GM12891 (cell line): Measurements from ENCODE around the gene RASGRF1.

ENCODE experiments used
- DNase-seq: peaks from one replicate; pipeline ENCODE4 v3.0.0; 2011; ENCODE audit warnings: low spot score; ENCODE audit not compliant: insufficient read length
- FAIRE-seq: peaks from 2 replicates; lab custom pipeline; 2011; peaks lifted over from hg19 to GRCh38; lab: Jason Lieb, UNC
- PAX5 ChIP-seq: IDR thresholded peaks from 2 replicates; pipeline ENCODE4 v1.6.1; 2011; ENCODE audit warnings: low read length, moderate library complexity, mild to moderate bottlenecking; ENCODE audit not compliant: insufficient read depth, severe bottlenecking
- POLR2A ChIP-seq: IDR thresholded peaks from 2 replicates; pipeline ENCODE4 v1.6.1; 2011; ENCODE audit warnings: low read depth, low read length, control low read depth
- POLR2AphosphoS5 ChIP-seq: IDR thresholded peaks from 2 replicates; pipeline ENCODE4 v1.6.1; 2011; ENCODE audit warnings: low read depth, low read length, control low read depth
- POU2F2 ChIP-seq: IDR thresholded peaks from 2 replicates; pipeline ENCODE4 v1.6.1; 2011; ENCODE audit warnings: low read depth, mild to moderate bottlenecking, control low read depth, low read length, moderate library complexity
- SPI1 ChIP-seq: IDR thresholded peaks from 2 replicates; pipeline ENCODE4 v1.6.1; 2011; ENCODE audit warnings: low read depth, low read length, control low read depth
- TAF1 ChIP-seq: IDR thresholded peaks from 2 replicates; pipeline ENCODE4 v1.6.1; 2011; ENCODE audit warnings: low read depth, low read length, control low read depth

The RASGRF1 gene

DNA sequence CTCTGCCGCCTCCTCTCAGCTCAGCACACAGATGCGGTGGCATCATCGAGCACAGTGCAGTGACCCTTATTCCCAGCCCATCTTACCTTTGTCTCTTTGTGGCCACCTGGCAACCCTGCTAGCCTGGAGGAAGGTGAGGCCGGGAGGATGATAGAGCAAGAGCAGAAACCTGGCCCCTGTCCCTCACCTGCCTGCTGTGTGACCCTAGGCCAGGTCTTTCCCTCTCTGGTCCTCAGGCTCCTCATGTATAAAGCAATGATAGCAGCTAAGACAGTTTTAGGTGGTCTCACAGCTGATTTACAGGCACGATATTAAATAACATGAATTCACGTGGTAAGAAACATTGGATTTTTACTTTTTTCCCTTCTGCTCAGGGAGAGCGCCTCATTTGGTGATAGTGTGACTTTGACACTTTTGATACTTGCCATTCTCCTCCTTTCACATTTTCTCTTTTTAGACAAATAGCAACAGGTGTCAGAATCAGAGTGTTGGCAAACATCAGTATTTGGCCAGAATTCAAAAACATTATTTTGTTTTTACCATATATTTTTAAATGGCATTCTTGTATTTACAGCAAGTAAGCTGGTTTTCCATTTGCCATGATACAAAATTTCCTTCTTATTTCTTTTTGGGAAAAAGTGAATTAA is 116.2 kb downstream of the RASGRF1 start:
- no peak for DNase-seq
- no peak for TF ChIP-seq TAF1
- TF ChIP-seq POLR2A: no peak
- TF ChIP-seq POU2F2: no peak
- no peak for TF ChIP-seq POLR2AphosphoS5
- no peak for TF ChIP-seq PAX5
- no peak for TF ChIP-seq SPI1
- no peak for FAIRE-seq

DNA sequence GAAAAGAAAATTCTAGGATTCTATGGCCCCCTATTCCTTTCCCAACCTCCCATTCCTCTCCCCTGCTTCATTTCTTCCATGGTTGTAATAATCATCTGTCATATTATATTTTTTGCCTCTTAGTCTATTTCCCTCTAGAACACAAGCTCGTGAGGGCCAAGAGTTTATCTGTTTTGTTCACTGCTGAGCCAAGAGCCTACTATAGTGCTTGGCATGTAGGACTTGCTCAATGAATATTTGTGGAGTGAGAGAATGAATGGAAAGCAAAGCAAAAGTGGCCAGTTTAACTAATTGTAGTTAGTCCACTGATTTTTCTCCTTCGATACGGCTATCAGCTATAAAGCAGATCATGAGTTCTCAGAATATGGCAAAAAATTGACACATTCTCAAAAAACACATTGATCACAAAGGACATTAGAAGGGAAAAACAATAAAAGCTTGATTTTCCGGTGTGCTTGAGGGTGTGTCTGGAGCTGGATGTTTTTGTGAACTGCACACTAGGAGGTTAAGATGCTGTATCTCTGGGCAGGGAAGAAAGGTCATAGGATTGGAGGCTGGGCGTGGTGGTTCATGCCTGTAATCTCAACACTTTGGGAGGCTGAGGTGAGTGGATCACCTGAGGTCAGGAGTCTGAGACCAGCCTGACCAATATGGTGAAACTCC is 120.8 kb downstream of the RASGRF1 start:
- DNase-seq (no peak), FAIRE-seq (no peak)
- TF ChIP-seq POLR2A: no peak
- no peak for TF ChIP-seq POLR2AphosphoS5
- no peak for TF ChIP-seq SPI1
- TF ChIP-seq PAX5: no peak
- TF ChIP-seq POU2F2: no peak
- TF ChIP-seq TAF1: no peak

DNA sequence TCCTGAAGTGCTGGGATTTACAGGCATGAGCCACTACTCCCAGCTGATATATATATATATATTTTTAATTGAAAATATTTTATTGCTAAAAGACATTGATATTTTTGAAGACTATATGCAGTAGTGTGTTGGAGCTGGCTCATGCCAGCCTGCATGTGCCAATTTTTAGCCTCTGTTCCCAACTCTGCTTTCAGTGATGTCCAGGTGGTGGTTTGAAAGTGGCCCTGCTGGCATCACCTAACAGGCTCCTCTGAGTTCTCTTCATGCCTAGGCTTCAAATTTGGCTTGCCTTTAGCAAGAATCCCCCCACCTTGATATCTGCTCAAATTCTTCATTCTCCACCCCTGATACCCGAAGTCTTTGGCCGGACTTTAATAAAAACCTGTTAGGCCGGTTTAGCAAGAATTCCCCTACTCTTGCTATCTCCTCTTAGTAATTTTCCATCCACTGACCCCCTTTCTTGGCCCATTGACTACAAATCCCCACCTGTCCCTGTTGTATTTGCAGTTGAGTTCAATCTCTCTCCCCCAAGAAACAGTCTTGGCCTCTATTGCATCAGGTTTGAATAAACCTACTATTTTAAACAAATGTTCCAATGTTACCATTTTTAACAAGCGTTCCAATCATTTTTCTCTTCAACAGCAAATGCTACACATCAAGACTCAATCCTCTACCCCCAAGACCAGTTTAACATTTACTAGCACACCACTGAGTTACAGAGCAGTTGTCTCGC is 121.9 kb downstream of the RASGRF1 start:
- DNase-seq (no peak), FAIRE-seq (no peak)
- TF ChIP-seq SPI1 (no peak), TAF1 (no peak), POLR2AphosphoS5 (no peak), POU2F2 (no peak), POLR2A (no peak), PAX5 (no peak)

DNA sequence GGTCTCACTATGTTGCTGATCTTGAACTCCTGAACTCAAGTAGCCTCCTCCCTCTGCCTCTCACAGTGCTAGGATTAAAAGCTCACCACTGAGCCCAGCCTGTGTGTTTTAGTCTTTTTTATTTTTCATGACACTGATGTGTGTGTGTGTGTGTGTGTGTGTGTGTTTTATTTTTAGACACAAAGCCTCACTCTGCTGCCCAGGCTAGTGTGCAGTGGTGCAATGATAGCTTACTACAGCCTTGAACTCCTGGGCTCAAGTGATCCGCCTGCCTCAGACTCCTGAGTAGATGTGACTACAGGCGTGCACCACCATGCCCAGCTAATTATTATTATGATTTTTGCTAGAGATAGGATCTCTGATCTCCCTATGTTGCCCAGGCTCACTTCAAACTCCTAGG is 122.5 kb downstream of the RASGRF1 start:
- TF ChIP-seq POU2F2: no peak
- TF ChIP-seq TAF1: no peak
- TF ChIP-seq PAX5: no peak
- no peak for TF ChIP-seq POLR2A
- no peak for TF ChIP-seq SPI1
- TF ChIP-seq POLR2AphosphoS5: no peak
- FAIRE-seq (no peak), DNase-seq (no peak)

DNA sequence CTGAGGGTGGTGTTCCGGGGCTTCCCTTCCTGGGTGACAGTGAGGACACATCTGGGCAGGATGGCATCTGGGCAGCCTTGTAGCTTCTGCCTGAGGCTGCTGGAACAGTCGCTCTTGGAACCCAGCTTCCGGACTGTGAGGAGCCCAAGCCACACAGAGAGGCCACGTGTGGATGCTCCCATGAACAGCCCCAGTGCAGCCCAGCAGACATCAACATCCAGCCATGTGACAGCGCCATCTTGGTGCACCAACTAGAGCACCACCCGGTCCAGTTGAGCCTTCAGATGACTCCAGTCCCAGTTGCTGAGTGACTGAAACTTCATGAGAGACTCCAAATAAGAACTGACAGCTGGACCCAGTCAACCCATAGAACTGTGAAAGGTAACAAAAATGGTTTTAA is 130.3 kb downstream of the RASGRF1 start:
- no peak for DNase-seq
- TF ChIP-seq TAF1 (no peak), PAX5 (no peak), POLR2AphosphoS5 (no peak), POU2F2 (no peak), SPI1 (no peak), POLR2A (no peak)
- no peak for FAIRE-seq

DNA sequence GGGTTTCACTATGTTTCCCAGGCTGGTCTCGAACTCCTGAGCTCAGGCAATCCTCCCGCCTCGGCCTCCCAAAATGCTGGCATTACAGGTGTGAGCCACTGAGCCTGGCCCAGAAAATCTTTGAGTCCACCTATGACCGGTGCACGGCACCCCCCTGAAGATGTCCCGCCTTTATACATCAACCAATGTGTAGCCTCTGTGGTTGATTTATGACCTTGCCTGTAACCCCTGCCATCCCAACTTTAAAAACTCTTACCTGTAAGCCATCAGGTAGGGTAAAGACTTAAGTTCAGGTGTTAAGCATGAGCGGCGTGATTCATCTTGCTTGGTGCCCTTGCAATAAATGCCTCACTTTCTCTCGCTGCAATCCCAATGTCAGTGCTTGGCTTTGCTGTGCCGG is 131.2 kb downstream of the RASGRF1 start:
- FAIRE-seq: no peak

DNA sequence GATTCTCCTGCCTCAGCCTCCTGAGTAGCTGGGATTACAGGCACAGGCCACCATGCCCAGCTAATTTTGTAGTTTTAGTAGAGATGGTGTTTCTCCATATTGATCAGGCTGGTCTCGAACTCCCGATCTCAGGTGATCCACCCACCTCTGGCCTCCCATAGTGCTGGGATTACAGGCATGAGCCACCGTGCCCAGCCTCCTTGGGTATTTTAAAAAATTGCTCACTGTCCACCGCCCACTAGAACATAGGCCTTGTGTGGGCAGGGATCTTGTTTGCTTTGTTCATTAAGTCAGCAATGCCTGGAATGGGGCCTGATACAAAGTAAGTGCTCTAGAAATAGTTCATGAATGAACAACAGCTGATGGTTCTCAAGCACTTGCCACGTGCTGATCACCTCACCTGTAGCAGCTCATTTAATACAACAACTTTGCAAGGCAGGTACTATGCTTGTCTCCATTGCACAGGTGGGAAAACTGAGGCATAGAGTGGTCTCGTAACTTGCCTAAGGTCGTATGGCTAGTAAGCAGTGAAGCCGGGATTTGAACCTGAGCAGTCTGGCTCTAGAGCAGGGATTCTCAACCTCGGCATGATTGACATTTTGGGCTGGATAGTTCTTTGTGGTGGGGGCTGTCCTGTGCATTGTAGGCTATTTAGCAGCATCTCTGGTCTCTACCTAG is 133.0 kb downstream of the RASGRF1 start:
- TF ChIP-seq POU2F2: no peak
- TF ChIP-seq SPI1: no peak
- TF ChIP-seq POLR2A: no peak
- no peak for DNase-seq
- FAIRE-seq: no peak

More for the DNA sequence above, 131.2 kb downstream of the RASGRF1 start:
- TF ChIP-seq POLR2AphosphoS5: no peak
- TF ChIP-seq TAF1: no peak
- no peak for TF ChIP-seq POLR2A
- TF ChIP-seq POU2F2: no peak
- no peak for TF ChIP-seq SPI1
- TF ChIP-seq PAX5: no peak
- DNase-seq: no peak

DNA sequence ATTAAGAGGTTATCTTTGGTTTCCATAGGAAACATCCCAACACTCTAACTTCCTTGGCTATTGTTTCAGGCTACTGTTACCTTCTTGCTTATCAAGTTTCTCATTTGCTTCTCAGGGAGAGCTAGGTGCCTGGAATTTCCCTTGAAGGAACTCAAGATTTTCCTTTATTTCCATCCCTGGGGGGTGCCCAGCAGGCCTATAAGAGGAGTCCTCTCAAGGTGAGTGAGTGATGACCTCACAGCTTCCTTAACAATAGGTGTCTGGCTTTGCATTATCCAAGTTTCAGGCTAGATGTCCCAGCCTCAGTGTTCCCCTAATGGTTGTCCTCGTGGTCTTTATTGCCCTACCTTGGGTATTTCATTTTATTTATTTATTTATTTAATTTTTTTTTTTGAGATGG is 133.6 kb downstream of the RASGRF1 start:
- no peak for DNase-seq
- no peak for FAIRE-seq
- TF ChIP-seq POLR2AphosphoS5 (no peak), POU2F2 (no peak), TAF1 (no peak)

DNA sequence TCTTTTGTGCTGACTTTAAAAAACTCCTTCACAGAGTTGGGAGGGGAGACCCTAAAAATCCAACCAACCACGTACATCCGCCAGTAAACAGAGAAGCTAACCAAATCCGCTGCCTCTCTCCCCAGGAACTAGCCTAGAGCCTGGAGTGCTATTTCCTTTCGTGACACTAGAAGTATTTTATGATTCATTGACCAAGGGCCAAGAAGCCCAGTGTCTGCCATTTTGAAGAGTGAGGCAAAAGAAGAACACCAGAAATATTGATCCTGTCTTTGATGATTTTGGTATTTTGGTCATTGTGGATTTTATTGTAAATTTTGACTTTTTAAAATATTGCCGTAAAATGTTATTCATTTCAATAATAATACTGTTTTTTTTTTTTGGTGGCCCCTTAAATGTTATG is 135.2 kb downstream of the RASGRF1 start:
- DNase-seq (no peak), FAIRE-seq (no peak)
- TF ChIP-seq POU2F2: no peak
- TF ChIP-seq TAF1: no peak
- no peak for TF ChIP-seq PAX5
- no peak for TF ChIP-seq POLR2AphosphoS5
- TF ChIP-seq POLR2A: no peak

DNA sequence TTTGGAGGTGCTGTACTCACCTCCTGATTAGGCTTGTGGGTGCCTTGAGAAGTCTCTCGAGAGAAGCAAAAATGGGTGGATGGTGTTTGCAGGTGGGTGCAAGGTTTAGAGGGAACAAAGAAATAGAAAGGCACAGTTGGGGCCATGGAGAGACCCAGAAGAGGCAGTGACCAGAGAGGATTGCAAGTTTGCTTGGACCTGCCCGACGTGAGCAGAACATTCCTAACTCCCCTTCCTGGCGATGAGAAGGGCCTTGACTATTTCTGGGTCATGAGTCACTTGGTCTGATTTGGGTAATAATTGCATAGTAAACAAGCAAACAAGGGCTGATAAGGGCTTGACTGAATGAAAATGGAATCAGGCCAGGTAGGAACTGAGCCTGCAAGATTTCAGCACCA is 138.7 kb downstream of the RASGRF1 start:
- no peak for TF ChIP-seq SPI1
- TF ChIP-seq PAX5: no peak
- no peak for TF ChIP-seq POU2F2
- TF ChIP-seq POLR2AphosphoS5: no peak
- no peak for TF ChIP-seq POLR2A
- no peak for TF ChIP-seq TAF1
- FAIRE-seq (no peak), DNase-seq (no peak)
